ENCODE data around the gene TNFRSF11A.
A peak's percentile ranks its signal among the peaks of the same experiment; 100 is the strongest.

TNFRSF11A gene

DNA sequence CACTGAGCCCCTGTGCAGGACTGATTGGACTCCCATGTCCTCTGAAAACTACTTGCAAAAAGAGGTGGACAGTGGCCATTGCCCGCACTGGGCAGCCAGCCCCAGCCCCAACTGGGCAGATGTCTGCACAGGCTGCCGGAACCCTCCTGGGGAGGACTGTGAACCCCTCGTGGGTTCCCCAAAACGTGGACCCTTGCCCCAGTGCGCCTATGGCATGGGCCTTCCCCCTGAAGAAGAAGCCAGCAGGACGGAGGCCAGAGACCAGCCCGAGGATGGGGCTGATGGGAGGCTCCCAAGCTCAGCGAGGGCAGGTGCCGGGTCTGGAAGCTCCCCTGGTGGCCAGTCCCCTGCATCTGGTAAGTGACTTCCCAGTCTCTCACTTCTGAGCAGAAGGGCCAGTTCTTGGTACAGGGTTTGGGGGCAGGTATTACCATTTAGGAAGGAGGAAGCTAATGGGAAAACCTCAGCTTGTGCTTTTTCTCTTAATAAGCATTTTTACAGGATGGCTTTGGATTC, 44.1 kb downstream of the TNFRSF11A start:
- ATAC-seq (replicated peaks) (no peak), DNase-seq (no peak)
- peaks cover 2 to 8% of the 10 kb centered on the region in 2 donors for H3K36me3 Mint-ChIP-seq
- no peak overlapping the region for H3K4me3 Mint-ChIP-seq
- peaks cover 7 to 14% of the 10 kb centered on the region in 2 donors for H3K4me1 Mint-ChIP-seq
- peaks cover 0 to 5% of the 10 kb centered on the region in 2 donors for H3K27me3 Mint-ChIP-seq
- no peaks in the 10 kb centered on the region for H3K9me3 Mint-ChIP-seq
- no peak overlapping the region for H3K27ac Mint-ChIP-seq

DNA sequence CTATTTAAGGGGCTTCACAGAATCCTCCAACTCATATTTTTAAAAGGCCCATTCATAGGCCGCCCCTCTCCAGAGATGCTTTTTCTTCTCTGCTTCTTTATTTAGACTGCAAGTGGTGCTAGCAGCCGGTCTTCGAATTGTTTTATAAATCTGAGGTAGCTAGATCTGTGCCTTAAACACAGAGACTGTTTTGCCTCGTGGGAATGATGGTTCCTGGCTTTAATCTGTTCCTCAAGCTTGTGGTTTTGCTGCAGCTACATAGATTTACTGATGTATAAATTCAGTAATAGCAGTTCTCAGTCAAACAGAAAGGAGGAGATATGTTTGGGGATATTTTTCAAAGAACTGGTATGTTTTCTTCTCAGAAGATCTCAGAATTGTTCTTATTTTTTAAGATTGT, 45.3 kb downstream of the TNFRSF11A start:
- H3K4me3 Mint-ChIP-seq: no peak overlapping the region
- H3K9me3 Mint-ChIP-seq: no peaks in the 10 kb centered on the region
- no peak overlapping the region for H3K27ac Mint-ChIP-seq
- H3K27me3 Mint-ChIP-seq: peaks cover 0 to 5% of the 10 kb centered on the region in 2 donors
- DNase-seq (no peak), ATAC-seq (replicated peaks) (no peak)
- peaks cover 7 to 14% of the 10 kb centered on the region in 2 donors for H3K4me1 Mint-ChIP-seq
- H3K36me3 Mint-ChIP-seq: peaks cover 2 to 10% of the 10 kb centered on the region in 2 donors

DNA sequence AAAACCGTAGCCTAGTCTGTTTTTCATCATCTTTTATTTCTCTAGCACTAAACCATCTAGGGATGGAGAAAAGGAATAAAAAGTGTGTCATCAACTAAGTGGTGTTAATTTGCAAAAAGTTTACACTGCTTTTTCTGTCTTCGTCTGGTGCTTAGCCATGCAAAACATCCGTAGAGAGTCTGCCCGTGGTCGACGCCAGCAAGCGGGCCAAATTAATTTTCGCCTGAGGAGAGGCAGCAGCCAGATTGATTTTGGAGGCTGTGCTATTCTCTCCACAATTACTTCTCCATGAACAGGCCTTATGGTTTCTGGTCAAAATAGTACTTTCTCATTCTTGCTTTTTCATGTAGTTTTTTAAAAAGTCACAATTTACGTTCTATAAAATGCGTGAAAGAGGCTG, 46.3 kb downstream of the TNFRSF11A start:
- H3K36me3 Mint-ChIP-seq: peaks cover 2 to 8% of the 10 kb centered on the region in 2 donors
- H3K4me1 Mint-ChIP-seq: peaks cover 13 to 14% of the 10 kb centered on the region in 2 donors
- ATAC-seq (replicated peaks) (no peak), DNase-seq (no peak)
- H3K27me3 Mint-ChIP-seq: peaks cover 0 to 5% of the 10 kb centered on the region in 2 donors
- H3K4me3 Mint-ChIP-seq: no peak overlapping the region
- no peaks in the 10 kb centered on the region for H3K9me3 Mint-ChIP-seq
- no peak overlapping the region for H3K27ac Mint-ChIP-seq

DNA sequence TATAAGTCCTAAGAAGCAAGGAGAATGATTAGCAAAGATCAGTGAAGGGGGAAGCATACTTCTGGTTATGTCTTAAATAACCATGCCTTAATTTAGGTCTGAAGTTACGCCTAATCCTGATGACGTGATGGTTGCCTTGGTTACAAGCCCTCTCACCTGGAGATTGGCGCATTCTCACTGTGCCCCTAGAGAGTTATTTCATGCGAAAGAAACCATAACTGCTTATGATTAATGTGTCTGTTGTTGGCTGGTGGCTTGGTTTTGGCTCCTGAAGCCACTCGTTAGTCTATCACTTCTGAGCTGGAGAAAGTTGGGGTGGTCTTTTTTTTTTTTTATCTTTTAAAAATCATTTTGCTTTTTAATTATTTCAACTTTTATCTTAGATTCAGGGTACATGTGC, 47.0 kb downstream of the TNFRSF11A start:
- DNase-seq (peak; percentile 20), ATAC-seq (replicated peaks) (peak; percentile 69 to 80)
- H3K4me1 Mint-ChIP-seq: peaks cover 13 to 14% of the 10 kb centered on the region in 2 donors
- H3K36me3 Mint-ChIP-seq: peaks cover 2 to 8% of the 10 kb centered on the region in 2 donors
- peaks cover 0 to 5% of the 10 kb centered on the region in 2 donors for H3K27me3 Mint-ChIP-seq
- no peaks in the 10 kb centered on the region for H3K9me3 Mint-ChIP-seq
- no peak overlapping the region for H3K4me3 Mint-ChIP-seq
- H3K27ac Mint-ChIP-seq: peak overlapping the region; percentile 10

DNA sequence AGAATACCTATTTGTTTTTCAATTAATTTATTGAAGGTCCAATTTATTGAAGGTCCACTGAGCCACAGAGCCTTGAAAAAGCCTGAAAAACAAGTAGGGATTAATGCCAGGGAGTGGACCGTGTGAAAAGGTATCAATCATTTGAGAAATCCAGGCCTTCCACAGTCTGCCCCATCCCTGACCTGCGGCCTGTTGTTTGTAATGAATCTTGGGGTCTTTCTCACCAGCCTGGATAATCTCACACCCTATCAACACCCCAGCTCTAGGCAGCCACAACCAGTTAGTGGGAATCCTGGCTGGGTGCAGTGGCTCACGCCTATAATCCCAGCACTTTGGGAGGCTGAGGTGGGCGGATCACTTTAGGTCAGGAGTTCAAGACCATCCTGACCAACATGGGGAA, 47.8 kb downstream of the TNFRSF11A start:
- Mint-ChIP-seq H3K4me1 (peaks cover 13 to 18% of the 10 kb centered on the region in 2 donors), H3K36me3 (peaks cover 2 to 8% of the 10 kb centered on the region in 2 donors)

DNA sequence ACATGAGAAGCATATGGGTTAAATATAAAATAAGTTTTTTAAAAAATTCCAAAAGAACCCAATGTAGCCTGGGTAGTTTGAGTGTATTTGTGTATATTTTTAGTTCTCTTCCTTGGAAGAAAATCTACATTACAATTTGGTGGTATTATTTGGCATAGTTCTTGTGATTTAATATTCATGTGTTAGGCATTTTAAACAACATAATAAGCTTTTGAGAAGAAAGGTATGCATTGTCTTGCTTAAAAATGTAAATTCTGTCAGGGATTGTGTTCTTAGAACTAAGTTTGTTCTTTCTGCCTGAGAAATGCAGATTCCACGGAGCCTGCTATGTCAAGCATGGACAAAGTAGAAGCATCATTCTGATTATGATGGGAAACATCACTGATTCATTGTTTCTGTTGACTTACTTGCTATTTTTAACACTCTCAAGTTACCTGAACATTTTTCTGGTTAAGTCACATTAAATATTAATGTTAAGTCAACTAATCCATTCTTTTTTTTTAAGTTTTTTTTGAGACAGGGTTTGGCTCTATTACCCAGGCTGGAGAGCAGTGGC, 49.4 kb downstream of the TNFRSF11A start:
- ATAC-seq (replicated peaks) (no peak), DNase-seq (no peak)
- no peak overlapping the region for H3K4me3 Mint-ChIP-seq
- no peak overlapping the region for H3K27ac Mint-ChIP-seq
- H3K4me1 Mint-ChIP-seq: peaks cover 11 to 12% of the 10 kb centered on the region in 2 donors
- no peaks in the 10 kb centered on the region for H3K9me3 Mint-ChIP-seq
- H3K36me3 Mint-ChIP-seq: peaks cover 0 to 12% of the 10 kb centered on the region in 2 donors
- H3K27me3 Mint-ChIP-seq: peaks cover 0 to 5% of the 10 kb centered on the region in 2 donors

More for the DNA sequence above, 47.8 kb downstream of the TNFRSF11A start:
- Mint-ChIP-seq H3K4me3 (no peak overlapping the region), H3K27ac (no peak overlapping the region), H3K27me3 (peaks cover 0 to 5% of the 10 kb centered on the region in 2 donors), H3K9me3 (no peaks in the 10 kb centered on the region)
- DNase-seq (no peak), ATAC-seq (replicated peaks) (no peak)

DNA sequence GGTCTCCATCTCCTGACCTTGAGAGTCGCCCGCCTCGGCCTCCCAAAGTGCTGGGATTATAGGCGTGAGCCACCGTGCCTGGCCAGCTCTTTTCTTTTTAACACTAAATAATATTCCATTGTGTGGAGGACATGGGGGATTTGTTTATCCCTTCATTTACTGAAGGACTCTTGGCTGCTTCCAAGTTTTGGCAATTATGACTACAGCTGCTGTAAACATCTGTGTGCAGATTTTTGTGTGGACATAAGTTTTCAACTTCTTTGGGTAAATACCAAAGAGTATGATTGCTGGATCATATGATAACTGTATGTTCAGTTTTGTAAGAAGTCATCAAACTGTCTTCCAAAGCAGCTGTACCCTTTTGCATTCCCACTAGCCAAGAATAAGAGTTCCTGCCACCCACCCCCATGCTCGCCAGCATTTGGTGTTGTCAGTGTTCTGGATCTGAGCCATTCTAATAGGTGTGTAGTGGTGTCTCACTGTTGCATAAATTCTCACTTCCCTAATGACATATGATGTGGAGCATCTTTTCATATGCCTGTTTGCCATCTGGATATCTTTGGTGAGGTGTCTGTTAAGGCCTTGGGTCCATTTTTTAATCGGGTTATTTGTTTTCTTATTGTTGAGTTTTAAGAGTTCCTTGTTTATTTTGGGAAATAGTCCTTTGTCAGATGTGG, 52.2 kb downstream of the TNFRSF11A start:
- ATAC-seq (replicated peaks) (peak; percentile 45 to 64), DNase-seq (no peak)
- peaks cover 0 to 5% of the 10 kb centered on the region in 2 donors for H3K27me3 Mint-ChIP-seq
- no peak overlapping the region for H3K27ac Mint-ChIP-seq
- H3K36me3 Mint-ChIP-seq: peaks cover 0 to 18% of the 10 kb centered on the region in 2 donors
- peaks cover 0 to under 1% of the 10 kb centered on the region in 2 donors for H3K9me3 Mint-ChIP-seq
- H3K4me1 Mint-ChIP-seq: peaks cover 2 to 12% of the 10 kb centered on the region in 2 donors
- no peak overlapping the region for H3K4me3 Mint-ChIP-seq

DNA sequence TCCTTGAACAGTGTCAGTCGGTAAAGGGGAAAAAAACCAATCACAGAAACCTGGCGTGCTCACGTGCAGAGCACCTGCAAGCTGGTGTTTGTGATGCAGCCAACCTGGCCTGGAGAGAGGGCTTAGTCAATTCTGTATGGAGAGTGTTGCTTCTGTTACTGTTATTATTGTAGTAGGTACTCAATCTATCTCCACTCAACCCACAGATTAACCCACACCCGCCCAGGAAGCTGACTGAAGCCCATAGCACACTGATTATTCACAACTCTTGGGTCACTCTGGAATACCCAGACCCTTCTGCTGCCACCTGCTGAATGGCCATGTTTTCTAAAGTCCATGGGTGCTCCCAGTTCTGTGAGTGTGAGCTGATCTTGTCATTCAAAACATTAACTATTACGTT, 53.9 kb downstream of the TNFRSF11A start:
- ATAC-seq (replicated peaks) (no peak), DNase-seq (no peak)
- Mint-ChIP-seq H3K4me1 (peaks cover 0 to 12% of the 10 kb centered on the region in 2 donors), H3K9me3 (peaks cover 1 to 6% of the 10 kb centered on the region in 2 donors), H3K36me3 (peaks cover 0 to 28% of the 10 kb centered on the region in 2 donors), H3K27me3 (no peaks in the 10 kb centered on the region), H3K27ac (no peak overlapping the region), H3K4me3 (no peak overlapping the region)

DNA sequence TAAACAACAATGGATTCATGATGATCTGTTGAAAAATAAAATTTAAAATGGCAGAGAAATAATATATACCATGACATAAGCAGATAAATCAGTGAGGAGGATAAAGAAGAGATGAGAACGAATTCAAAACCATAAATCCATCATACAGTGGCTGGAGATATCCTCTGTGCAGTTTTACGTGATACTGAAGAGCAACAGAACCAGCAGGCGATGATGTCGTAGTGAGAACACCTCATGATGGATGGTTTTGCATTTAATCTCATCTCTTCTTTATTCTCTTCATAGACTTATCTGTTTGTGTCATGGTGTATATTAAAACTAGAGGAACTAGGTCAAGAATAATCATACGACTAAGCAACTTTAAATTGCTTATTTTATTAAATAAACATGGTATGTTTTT, 56.3 kb downstream of the TNFRSF11A start:
- Mint-ChIP-seq H3K9me3 (peaks cover 1 to 6% of the 10 kb centered on the region in 2 donors), H3K4me3 (no peak overlapping the region), H3K27me3 (peaks cover 5 to 6% of the 10 kb centered on the region in 2 donors), H3K36me3 (peaks cover 0 to 29% of the 10 kb centered on the region in 2 donors), H3K4me1 (peaks cover 0 to 5% of the 10 kb centered on the region in 2 donors), H3K27ac (no peak overlapping the region)
- no peak for ATAC-seq (replicated peaks)
- no peak for DNase-seq

DNA sequence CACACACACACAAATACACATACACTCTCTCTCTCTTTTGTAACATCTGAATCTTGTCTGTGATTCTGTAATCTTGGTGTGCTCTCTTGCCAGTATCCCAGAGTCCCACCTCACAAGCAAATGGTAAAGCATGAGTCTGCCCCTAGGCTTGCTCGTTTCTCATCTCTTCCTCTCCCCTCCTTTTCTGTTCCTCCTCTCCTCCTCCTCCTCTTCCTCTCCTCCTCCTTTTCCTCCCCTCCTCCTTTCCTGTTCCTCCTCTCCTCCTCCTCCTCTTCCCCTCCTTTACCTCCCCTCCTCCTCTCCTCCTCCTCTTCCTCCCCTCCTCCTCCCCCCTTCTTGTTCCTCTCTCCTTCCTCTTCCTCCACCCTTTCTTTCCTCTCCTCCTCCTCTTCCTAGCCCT, 59.0 kb downstream of the TNFRSF11A start:
- Mint-ChIP-seq H3K36me3 (peaks cover 0 to 25% of the 10 kb centered on the region in 2 donors), H3K9me3 (peaks cover 1 to 6% of the 10 kb centered on the region in 2 donors), H3K27me3 (peaks cover 5 to 6% of the 10 kb centered on the region in 2 donors), H3K4me1 (no peaks in the 10 kb centered on the region), H3K4me3 (no peak overlapping the region), H3K27ac (no peak overlapping the region)
- ATAC-seq (replicated peaks) (no peak), DNase-seq (no peak)

DNA sequence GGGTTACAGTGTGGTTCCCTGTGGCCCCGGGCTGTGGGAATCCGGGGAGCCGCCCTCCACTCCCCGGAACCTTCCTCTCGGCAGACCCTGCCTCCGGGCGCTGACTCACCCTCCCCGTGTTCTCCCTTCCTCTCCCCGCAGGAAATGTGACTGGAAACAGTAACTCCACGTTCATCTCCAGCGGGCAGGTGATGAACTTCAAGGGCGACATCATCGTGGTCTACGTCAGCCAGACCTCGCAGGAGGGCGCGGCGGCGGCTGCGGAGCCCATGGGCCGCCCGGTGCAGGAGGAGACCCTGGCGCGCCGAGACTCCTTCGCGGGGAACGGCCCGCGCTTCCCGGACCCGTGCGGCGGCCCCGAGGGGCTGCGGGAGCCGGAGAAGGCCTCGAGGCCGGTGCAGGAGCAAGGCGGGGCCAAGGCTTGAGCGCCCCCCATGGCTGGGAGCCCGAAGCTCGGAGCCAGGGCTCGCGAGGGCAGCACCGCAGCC, 59.5 kb downstream of the TNFRSF11A start:
- ATAC-seq (replicated peaks) (peak in 1 of 2 donors; percentile 39), DNase-seq (no peak)
- H3K27me3 Mint-ChIP-seq: peaks cover 7% of the 10 kb centered on the region in 2 donors
- no peaks in the 10 kb centered on the region for H3K4me1 Mint-ChIP-seq
- peaks cover 0 to 20% of the 10 kb centered on the region in 2 donors for H3K36me3 Mint-ChIP-seq
- no peak overlapping the region for H3K27ac Mint-ChIP-seq
- peaks cover 1 to 6% of the 10 kb centered on the region in 2 donors for H3K9me3 Mint-ChIP-seq
- H3K4me3 Mint-ChIP-seq: no peak overlapping the region

DNA sequence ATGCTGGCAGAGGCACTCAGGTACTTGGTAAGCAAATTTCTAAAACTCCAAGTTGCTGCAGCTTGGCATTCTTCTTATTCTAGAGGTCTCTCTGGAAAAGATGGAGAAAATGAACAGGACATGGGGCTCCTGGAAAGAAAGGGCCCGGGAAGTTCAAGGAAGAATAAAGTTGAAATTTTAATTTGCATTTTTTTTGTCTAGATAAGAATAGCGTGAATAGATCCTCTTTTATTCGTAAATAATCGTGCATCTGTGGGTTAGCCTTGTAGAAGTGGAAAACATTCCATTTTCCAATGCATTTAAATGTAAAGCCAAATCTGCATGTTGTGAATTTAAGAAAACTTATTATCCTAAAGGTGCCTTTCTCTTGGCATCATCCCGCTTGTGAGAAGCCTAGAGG, 61.0 kb downstream of the TNFRSF11A start:
- H3K4me3 Mint-ChIP-seq: no peak overlapping the region
- H3K27me3 Mint-ChIP-seq: peaks cover 11 to 13% of the 10 kb centered on the region in 2 donors
- peaks cover 4 to 6% of the 10 kb centered on the region in 2 donors for H3K9me3 Mint-ChIP-seq
- peaks cover 0 to 16% of the 10 kb centered on the region in 2 donors for H3K36me3 Mint-ChIP-seq
- no peak overlapping the region for H3K27ac Mint-ChIP-seq
- DNase-seq (no peak), ATAC-seq (replicated peaks) (no peak)
- no peaks in the 10 kb centered on the region for H3K4me1 Mint-ChIP-seq

DNA sequence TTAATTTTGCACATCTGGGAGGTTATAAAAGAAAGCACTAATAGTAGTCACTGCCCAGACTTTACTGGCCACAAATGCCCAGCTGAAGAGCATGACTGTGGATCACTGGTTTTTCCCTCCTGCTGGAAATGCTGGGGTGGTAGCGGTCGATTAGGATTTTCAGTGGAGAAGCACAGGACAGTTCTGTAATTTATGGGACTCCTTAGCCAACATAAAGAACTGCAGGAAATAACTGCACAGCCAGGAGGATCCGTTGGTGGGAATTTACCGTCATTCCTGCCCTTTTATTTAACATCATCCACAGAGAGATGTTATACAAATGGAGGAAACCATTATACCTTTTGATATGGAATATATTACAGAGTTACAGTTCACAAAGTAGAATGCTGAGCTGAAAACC, 61.5 kb downstream of the TNFRSF11A start:
- Mint-ChIP-seq H3K36me3 (peaks cover 0 to 15% of the 10 kb centered on the region in 2 donors), H3K4me3 (no peak overlapping the region), H3K27ac (no peak overlapping the region), H3K9me3 (peaks cover 4 to 6% of the 10 kb centered on the region in 2 donors), H3K27me3 (peaks cover 11 to 14% of the 10 kb centered on the region in 2 donors), H3K4me1 (no peaks in the 10 kb centered on the region)
- no peak for ATAC-seq (replicated peaks)
- no peak for DNase-seq

DNA sequence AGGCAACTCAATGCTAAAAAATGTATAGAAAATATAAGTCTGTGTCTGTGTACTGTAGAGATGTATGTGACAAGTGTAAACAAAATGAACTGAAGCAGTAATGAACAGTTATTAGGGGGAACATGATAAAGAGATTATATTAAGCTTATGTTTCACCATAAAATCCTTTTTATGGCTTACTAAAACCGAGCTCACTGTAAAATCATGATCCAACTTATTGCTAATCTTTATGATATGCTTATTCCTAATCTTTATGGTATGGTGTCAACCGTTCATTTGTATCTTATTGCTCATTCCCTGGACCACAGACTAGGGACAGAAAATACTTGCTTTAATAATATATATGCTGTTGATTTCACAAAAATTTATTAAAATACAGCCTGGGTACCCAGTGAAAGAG, 62.1 kb downstream of the TNFRSF11A start:
- Mint-ChIP-seq H3K4me3 (no peak overlapping the region), H3K27me3 (peaks cover 11 to 14% of the 10 kb centered on the region in 2 donors), H3K36me3 (peaks cover 0 to 15% of the 10 kb centered on the region in 2 donors), H3K9me3 (peaks cover 4 to 5% of the 10 kb centered on the region in 2 donors), H3K4me1 (no peaks in the 10 kb centered on the region), H3K27ac (no peak overlapping the region)
- DNase-seq (no peak), ATAC-seq (replicated peaks) (no peak)
